Activated naive CD8-positive, alpha-beta T cell treated with anti-CD3 and anti-CD28 coated beads, Interleukin-2, amount 50 U/mL, for 24 hours (primary cell): ENCODE measurements around the gene PAX6.

ENCODE experiments used
- ATAC-seq: fragments of 150-1000 bp; cut with Tn5 transposase; one replicate; pipeline ENCODE4 v1.10.0; 2021
- DNase-seq: peaks from one replicate; pipeline ENCODE4 v3.0.0; 2021
- H3K27ac Mint-ChIP-seq: one replicate; pipeline ENCODE4 v1.8.0; 2021; ENCODE audit warnings: mild to moderate bottlenecking, mixed read lengths
- H3K27me3 Mint-ChIP-seq: one replicate; pipeline ENCODE4 v1.8.0; 2021; ENCODE audit warnings: mixed read lengths
- H3K36me3 Mint-ChIP-seq: one replicate; pipeline ENCODE4 v1.8.0; 2021; ENCODE audit warnings: low read depth, mixed read lengths
- H3K4me1 Mint-ChIP-seq: one replicate; pipeline ENCODE4 v1.8.0; 2021; ENCODE audit warnings: mixed read lengths
- H3K4me3 Mint-ChIP-seq: one replicate; pipeline ENCODE4 v1.8.0; 2021; ENCODE audit warnings: mild to moderate bottlenecking, moderate library complexity, mixed read lengths
- H3K9me3 Mint-ChIP-seq: one replicate; pipeline ENCODE4 v1.8.0; 2021; ENCODE audit warnings: mixed read lengths

Gene PAX6

DNA sequence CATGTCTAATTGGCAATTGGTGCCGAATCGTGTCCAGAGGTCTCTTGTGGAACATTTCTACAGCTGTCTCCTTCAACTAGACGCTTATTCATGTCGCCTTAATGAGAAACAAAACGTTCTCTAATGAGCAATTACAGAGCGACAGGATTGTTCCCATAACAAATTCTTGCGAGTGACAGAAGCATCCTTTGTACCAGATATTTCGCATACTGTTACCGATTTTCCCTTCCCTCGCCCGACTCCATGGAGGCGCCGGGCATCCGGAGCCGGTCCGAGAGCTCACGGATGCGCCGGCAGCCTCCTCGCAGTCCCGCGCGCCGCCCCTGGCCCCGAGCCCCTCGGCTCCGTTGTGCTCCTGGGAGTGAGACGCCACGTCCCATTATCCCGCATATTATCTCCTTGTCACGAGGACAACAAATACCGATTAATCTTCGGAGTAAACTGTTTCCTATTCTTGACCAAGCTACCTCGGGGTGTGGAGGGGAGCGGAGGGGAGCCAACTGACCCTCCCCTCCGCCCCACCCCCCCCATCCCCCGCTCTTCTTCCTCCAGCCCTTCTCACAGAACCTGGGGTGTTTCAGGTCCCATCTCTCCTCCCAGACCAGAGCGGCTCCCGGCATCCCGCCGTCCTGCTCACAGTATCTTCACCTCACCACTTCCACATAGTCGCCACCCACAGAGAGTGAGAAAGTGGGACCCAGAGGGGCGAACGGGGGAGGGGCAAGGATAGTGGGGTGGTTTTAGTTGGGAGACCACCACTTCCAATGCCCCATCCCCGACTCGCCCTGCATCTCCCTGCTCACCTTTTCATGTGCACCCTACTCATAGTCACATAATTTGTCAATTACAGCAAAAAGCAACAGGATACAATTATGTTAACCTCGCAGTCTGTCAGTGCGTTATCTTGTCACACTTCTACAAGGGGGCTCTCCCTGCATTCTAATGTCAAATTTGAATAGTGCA is 11.4 kb downstream of the PAX6 start:
- Mint-ChIP-seq H3K27ac (no peak overlapping the region), H3K36me3 (peaks cover 5% of the 10 kb centered on the region), H3K9me3 (peaks cover 9% of the 10 kb centered on the region), H3K4me3 (peak overlapping the region; percentile 33), H3K27me3 (peaks cover 91% of the 10 kb centered on the region), H3K4me1 (peaks cover 32% of the 10 kb centered on the region)
- DNase-seq (no peak), ATAC-seq (no peak)

- ATAC-seq (no peak), DNase-seq (no peak)
- H3K4me3 Mint-ChIP-seq: no peak overlapping the region
- peaks cover 23% of the 10 kb centered on the region for H3K4me1 Mint-ChIP-seq
- no peak overlapping the region for H3K27ac Mint-ChIP-seq
- peaks cover 91% of the 10 kb centered on the region for H3K27me3 Mint-ChIP-seq
- peaks cover 3% of the 10 kb centered on the region for H3K36me3 Mint-ChIP-seq
- peaks cover 9% of the 10 kb centered on the region for H3K9me3 Mint-ChIP-seq
These were observed 12.3 kb downstream of the PAX6 start for GRCh38 chr11:31798554-31799434.

GRCh38 chr11:31798057-31798553 is 13.0 kb downstream of the PAX6 start:
- Mint-ChIP-seq H3K36me3 (peaks cover 3% of the 10 kb centered on the region), H3K9me3 (peaks cover 9% of the 10 kb centered on the region), H3K4me1 (peaks cover 17% of the 10 kb centered on the region), H3K27me3 (peaks cover 90% of the 10 kb centered on the region), H3K4me3 (peak overlapping the region; percentile 29), H3K27ac (no peak overlapping the region)
- DNase-seq (no peak), ATAC-seq (no peak)

GRCh38 chr11:31797190-31798056 is 13.7 kb downstream of the PAX6 start:
- Mint-ChIP-seq H3K27ac (no peak overlapping the region), H3K36me3 (peaks cover 3% of the 10 kb centered on the region), H3K27me3 (peaks cover 84% of the 10 kb centered on the region), H3K4me1 (peaks cover 17% of the 10 kb centered on the region), H3K4me3 (peak overlapping the region; percentile 29), H3K9me3 (peaks cover 9% of the 10 kb centered on the region)
- DNase-seq: no peak
- no peak for ATAC-seq

DNA sequence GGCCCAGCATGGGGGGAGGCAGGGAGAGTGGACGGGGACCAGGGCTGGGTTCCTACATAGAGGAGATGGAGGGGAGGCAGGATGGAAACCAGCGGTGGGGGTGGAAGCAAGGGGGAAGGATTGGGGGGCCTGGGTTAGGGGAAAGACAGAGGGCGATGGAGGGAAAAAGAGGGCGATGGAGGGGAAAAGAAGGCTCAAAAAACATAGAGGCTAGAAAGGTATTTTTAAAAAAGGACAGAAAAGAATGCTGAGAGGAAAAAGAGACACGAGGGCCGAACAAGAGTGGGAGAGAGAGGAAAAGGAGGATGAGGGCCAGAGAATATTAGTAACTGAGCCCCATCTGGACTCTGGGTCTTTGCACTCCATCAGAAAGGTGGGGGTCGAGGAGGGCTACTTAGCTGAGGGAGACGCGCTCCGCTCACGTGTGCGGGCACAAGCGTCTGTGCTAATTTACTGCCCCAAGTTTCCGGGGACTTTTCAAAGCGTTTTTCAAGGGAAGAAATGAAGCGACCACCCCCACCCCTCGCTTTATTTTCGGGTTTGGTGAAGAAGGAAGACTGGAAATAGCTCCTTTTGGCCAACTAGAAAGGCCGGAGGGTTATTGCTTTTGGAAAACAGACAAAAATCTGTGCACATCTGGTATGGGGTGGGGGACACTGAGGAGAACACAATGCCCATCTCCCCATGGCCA is 14.5 kb downstream of the PAX6 start:
- peaks cover 3% of the 10 kb centered on the region for H3K36me3 Mint-ChIP-seq
- DNase-seq: no peak
- ATAC-seq: no peak
- peaks cover 9% of the 10 kb centered on the region for H3K9me3 Mint-ChIP-seq
- no peak overlapping the region for H3K4me3 Mint-ChIP-seq
- H3K27ac Mint-ChIP-seq: no peak overlapping the region
- H3K27me3 Mint-ChIP-seq: peaks cover 78% of the 10 kb centered on the region
- peaks cover 17% of the 10 kb centered on the region for H3K4me1 Mint-ChIP-seq

DNA sequence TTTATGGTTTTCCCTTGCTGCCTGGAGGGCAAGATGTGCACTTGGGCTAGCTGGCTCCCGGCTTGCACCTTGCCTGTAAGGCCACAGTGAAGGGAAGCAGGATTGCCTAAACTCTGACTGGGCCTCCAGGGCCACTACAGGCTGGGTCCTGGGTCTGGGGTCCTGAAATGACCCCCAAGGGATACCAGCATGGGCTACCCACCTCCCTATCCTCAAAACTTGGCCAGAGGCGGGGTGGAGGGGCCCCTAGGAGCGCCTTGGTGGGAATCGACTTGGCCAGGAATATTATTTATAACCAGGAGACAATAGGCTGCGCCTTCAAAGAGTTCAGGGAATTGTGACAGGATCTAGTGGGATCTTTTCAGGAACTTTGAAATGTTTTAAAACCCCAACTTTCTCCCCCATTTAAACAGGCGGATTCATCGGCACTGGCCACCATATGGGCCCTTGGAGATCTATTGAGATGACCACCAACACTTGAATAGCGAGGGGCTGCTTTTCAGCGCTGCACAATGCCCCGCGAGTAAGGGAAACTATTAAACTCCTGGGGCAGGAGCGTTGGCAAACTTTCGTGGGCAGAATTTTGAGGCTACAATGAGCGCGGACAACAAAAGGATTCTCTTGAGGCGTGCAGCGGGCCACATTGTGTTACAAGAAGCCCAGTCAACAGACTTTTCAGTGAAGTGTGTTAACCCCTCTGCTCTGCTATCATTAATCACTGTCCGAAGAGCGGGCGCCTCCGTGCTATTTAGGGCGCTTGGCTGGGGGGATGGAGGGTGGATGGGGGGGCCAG is 15.2 kb downstream of the PAX6 start:
- Mint-ChIP-seq H3K36me3 (peaks cover 3% of the 10 kb centered on the region), H3K27ac (no peak overlapping the region), H3K4me1 (peaks cover 17% of the 10 kb centered on the region), H3K27me3 (peaks cover 71% of the 10 kb centered on the region), H3K4me3 (no peak overlapping the region), H3K9me3 (peaks cover 9% of the 10 kb centered on the region)
- ATAC-seq (no peak), DNase-seq (no peak)

- Mint-ChIP-seq H3K27me3 (peaks cover 64% of the 10 kb centered on the region), H3K4me3 (no peak overlapping the region), H3K9me3 (no peaks in the 10 kb centered on the region), H3K36me3 (peaks cover 2% of the 10 kb centered on the region), H3K27ac (no peak overlapping the region), H3K4me1 (peaks cover 8% of the 10 kb centered on the region)
- DNase-seq: no peak
- no peak for ATAC-seq
These were observed 16.6 kb downstream of the PAX6 start for GRCh38 chr11:31794548-31794947.

- Mint-ChIP-seq H3K4me3 (no peak overlapping the region), H3K27ac (no peak overlapping the region), H3K36me3 (peaks cover 2% of the 10 kb centered on the region), H3K4me1 (peaks cover 6% of the 10 kb centered on the region), H3K9me3 (no peaks in the 10 kb centered on the region), H3K27me3 (peaks cover 53% of the 10 kb centered on the region)
- ATAC-seq: no peak
- DNase-seq: no peak
These were observed 17.9 kb downstream of the PAX6 start for GRCh38 chr11:31793264-31793663.

- Mint-ChIP-seq H3K27ac (no peak overlapping the region), H3K4me3 (no peak overlapping the region), H3K9me3 (no peaks in the 10 kb centered on the region), H3K36me3 (peaks cover 2% of the 10 kb centered on the region), H3K27me3 (peaks cover 48% of the 10 kb centered on the region), H3K4me1 (peaks cover 2% of the 10 kb centered on the region)
- DNase-seq (no peak), ATAC-seq (no peak)
These were observed 18.7 kb downstream of the PAX6 start for GRCh38 chr11:31792456-31792855.

DNA sequence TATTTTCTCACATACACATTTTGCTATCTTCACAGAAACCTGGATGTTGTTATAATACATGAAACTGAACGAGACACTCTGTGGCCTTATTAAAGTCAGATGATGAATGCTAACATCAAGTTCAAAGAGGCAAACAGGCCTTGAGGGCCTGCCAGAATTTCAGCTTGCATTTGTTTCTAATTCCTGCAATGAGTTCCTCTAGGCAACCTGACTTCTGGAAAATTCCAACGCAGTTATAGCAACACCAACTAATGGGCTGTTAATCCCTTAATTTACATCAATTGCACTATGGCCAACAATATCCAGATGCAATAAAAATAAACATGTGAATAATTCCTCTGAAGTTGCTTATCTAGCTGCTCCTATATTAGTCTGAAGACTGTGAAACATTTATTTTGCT is 19.1 kb downstream of the PAX6 start:
- Mint-ChIP-seq H3K27me3 (peaks cover 44% of the 10 kb centered on the region), H3K36me3 (no peaks in the 10 kb centered on the region), H3K9me3 (no peaks in the 10 kb centered on the region), H3K4me3 (no peak overlapping the region), H3K27ac (no peak overlapping the region), H3K4me1 (no peaks in the 10 kb centered on the region)
- no peak for ATAC-seq
- DNase-seq: no peak

- peaks cover 31% of the 10 kb centered on the region for H3K27me3 Mint-ChIP-seq
These were observed 20.5 kb downstream of the PAX6 start for GRCh38 chr11:31790649-31791048.

GRCh38 chr11:31788085-31788484 is 23.0 kb downstream of the PAX6 start:
- no peak overlapping the region for H3K4me3 Mint-ChIP-seq
- no peaks in the 10 kb centered on the region for H3K36me3 Mint-ChIP-seq
- DNase-seq (no peak), ATAC-seq (no peak)
- no peaks in the 10 kb centered on the region for H3K9me3 Mint-ChIP-seq
- H3K4me1 Mint-ChIP-seq: no peaks in the 10 kb centered on the region
- H3K27me3 Mint-ChIP-seq: peaks cover 9% of the 10 kb centered on the region
- H3K27ac Mint-ChIP-seq: no peak overlapping the region

More at GRCh38 chr11:31790649-31791048, 20.5 kb downstream of the PAX6 start:
- no peak for ATAC-seq
- no peak overlapping the region for H3K27ac Mint-ChIP-seq
- no peak for DNase-seq
- no peaks in the 10 kb centered on the region for H3K36me3 Mint-ChIP-seq
- H3K9me3 Mint-ChIP-seq: no peaks in the 10 kb centered on the region
- H3K4me1 Mint-ChIP-seq: no peaks in the 10 kb centered on the region
- no peak overlapping the region for H3K4me3 Mint-ChIP-seq
